OCI-LY7 (cell line): ENCODE results near the gene PRSS8.

Source experiments
- CTCF ChIP-seq: fragments of 200-600 bp; sonication (generic); conservative IDR thresholded peaks from 2 replicates; pipeline ENCODE4 v1.5.1; 2014; ENCODE audit warnings: mild to moderate bottlenecking, antibody characterized with exemption, low read length, moderate library complexity, mixed read lengths
- EZH2phosphoT487 ChIP-seq: fragments of 200-600 bp; sonication (generic); IDR thresholded peaks from 2 replicates; pipeline ENCODE4 v1.6.1; 2018; ENCODE audit warnings: low read depth, borderline replicate concordance, mild to moderate bottlenecking, mixed run types, antibody characterized with exemption, low read length, moderate library complexity, mixed read lengths

GRCh38 chr16:31099860-31100638, 35.5 kb downstream of the PRSS8 start:
- TF ChIP-seq EZH2phosphoT487 (no peak), CTCF (no peak)
